ENCODE results near the gene TRABD2B.

GRCh38 chr1:47936916-47937551 lies 60.2 kb downstream of the TRABD2B start:
- TF ChIP-seq CTCF (IDR thresholded peaks at IDR 0.05 in 4 of 5, conservative IDR thresholded peaks at IDR 0.05 in 1 of 5) (no peak), POLR2A (IDR thresholded peaks at IDR 0.05) (no peak)
